ENCODE results near the gene GJB5. TPM values are rescaled to one million over a fixed set of nuclear protein-coding genes. Genes with fewer than 3 reads are reported as not detected.

The GJB5 gene
- total and polyA plus RNA-seq, 9 of the 15 experiments (the other 6 are each of a cell fraction or from before 2014, with no cell fraction given): 0.04 TPM; not detected in 8

DNA sequence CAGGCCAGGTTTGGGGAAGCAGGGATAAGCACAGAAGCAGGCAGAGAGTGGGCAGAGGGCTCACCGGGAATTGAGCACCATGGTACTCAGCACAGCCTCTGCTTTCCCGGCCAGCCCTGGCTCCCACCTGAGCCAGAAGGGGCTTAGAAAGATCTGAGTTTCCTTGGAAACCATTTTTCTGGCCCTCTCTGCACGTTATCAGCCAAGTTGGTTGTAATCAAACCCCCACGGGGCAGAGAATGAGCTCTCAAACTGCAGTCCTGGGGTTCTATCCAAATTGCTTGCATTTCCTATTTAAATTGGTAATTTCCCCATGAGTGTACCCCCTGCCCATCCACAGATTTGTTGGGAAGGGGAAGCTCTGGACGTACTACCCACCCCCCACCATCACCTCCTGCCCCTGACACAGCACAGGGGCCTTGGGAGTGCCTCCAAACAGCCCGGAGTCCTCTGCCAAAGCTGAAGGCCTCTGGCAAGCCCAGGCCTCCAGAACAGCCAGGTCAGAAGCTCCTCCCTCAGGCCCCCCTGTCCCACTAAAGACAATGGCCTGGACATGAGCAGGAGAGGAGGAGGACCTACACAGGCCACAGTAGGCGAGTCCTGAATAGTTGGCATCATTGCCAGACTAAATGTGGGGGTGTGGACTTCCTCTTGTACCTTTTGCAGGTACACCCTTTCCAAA, 42.7 kb upstream of the GJB5 start:
- H3K27ac ChIP-seq (ENCODE audit: extremely low read depth, low read depth, low read length): no peak overlapping the region
- H3K4me2 ChIP-seq (ENCODE audit: insufficient read depth, low read length): no peak overlapping the region
- intact Hi-C loops (cut with micrococcal nuclease): no loop called here
- no peaks in the 10 kb centered on the region for H3K9me3 ChIP-seq (replicated peaks; ENCODE audit: control insufficient read depth, insufficient read depth, low read depth, low read length)
- no peak for FAIRE-seq
- CTCF ChIA-PET (ENCODE audit: low intra/inter-chr PET ratio): no interaction called here
- DNase-seq (ENCODE audit: extremely low read depth in 1 of 4, low spot score in 3 of 4): no peak
- H3K4me1 ChIP-seq (replicated peaks in 1 of 2; ENCODE audit: control insufficient read depth in 2 of 2, insufficient read depth in 2 of 2, low read length in 2 of 2): no peaks in the 10 kb centered on the region
- H3K9me1 ChIP-seq (ENCODE audit: control insufficient read depth, insufficient read depth, low read length): no peaks in the 10 kb centered on the region
- 1% methylated on average over 6 of the region's 7 CpGs for WGBS (ENCODE audit: insufficient coverage, low coverage, missing lambda C conversion rate)
- no TSS peak for BruUV-seq (replicated peaks)
- H3K4me3 ChIP-seq: no peak overlapping the region
- peaks cover 0 to 9% of the 10 kb centered on the region in 2 experiments; a peak in 1 of 5 replicates for H3K27me3 ChIP-seq (ENCODE audit: control insufficient read depth in 2 of 2, insufficient read depth in 2 of 2, low read length in 2 of 2)
- in situ Hi-C loops (cut with MboI): no loop called here
- no peaks in the 10 kb centered on the region for H3K36me3 ChIP-seq (ENCODE audit: control insufficient read depth, insufficient read depth, low read length)
- H3K79me2 ChIP-seq (ENCODE audit: control insufficient read depth, insufficient read depth, low read length): no peaks in the 10 kb centered on the region
- no peak for ATAC-seq
- H2AFZ ChIP-seq (ENCODE audit: low read depth, low read length): no peak overlapping the region
- POLR2A ChIA-PET: interaction anchor here (0.6 kb wide), 2 partner anchors 9 to 113 kb away, joined by 3 read pairs; no protein-coding TSS in a partner anchor
- no peak overlapping the region for H3K9ac ChIP-seq (ENCODE audit: insufficient read depth in 1 of 2, low read depth in 2 of 2, low read length in 2 of 2)
- no peaks in the 10 kb centered on the region for H4K20me1 ChIP-seq (replicated peaks; ENCODE audit: control insufficient read depth, insufficient read depth, low read length)
- no peak for TF ChIP-seq HOXB6 (CRISPR knock-in tag; IDR thresholded peaks at IDR 0.05; ENCODE audit: borderline replicate concordance)
- TF ChIP-seq, protein P1, sequence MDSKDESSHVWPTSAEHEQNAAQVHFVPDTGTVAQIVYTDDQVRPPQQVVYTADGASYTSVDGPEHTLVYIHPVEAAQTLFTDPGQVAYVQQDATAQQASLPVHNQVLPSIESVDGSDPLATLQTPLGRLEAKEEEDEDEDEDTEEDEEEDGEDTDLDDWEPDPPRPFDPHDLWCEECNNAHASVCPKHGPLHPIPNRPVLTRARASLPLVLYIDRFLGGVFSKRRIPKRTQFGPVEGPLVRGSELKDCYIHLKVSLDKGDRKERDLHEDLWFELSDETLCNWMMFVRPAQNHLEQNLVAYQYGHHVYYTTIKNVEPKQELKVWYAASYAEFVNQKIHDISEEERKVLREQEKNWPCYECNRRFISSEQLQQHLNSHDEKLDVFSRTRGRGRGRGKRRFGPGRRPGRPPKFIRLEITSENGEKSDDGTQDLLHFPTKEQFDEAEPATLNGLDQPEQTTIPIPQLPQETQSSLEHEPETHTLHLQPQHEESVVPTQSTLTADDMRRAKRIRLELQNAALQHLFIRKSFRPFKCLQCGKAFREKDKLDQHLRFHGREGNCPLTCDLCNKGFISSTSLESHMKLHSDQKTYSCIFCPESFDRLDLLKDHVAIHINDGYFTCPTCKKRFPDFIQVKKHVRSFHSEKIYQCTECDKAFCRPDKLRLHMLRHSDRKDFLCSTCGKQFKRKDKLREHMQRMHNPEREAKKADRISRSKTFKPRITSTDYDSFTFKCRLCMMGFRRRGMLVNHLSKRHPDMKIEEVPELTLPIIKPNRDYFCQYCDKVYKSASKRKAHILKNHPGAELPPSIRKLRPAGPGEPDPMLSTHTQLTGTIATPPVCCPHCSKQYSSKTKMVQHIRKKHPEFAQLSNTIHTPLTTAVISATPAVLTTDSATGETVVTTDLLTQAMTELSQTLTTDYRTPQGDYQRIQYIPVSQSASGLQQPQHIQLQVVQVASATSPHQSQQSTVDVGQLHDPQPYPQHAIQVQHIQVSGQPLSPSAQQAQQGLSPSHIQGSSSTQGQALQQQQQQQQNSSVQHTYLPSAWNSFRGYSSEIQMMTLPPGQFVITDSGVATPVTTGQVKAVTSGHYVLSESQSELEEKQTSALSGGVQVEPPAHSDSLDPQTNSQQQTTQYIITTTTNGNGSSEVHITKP (IDR thresholded peaks at IDR 0.05; ENCODE audit: partially characterized antibody): peak; percentile 21

All from K562 (cell line).